ENCODE results near the gene KRT5. TPM values are rescaled to one million over a fixed set of nuclear protein-coding genes. Genes with fewer than 3 reads are reported as not detected.

The KRT5 gene
- total RNA-seq, 4 donors from 2014 or later, result not detected

- Histone ChIP-seq H3K4me3 (no peak overlapping the region), H3K27me3 (no peaks in the 10 kb centered on the region), H3K4me1 (no peaks in the 10 kb centered on the region), H3K36me3 (no peaks in the 10 kb centered on the region), H3K9me3 (no peaks in the 10 kb centered on the region), H3K27ac (no peak overlapping the region)
- DNase-seq (no peak), ATAC-seq (no peak)
- in situ Hi-C loops (cut with MboI; ENCODE audit: low sequenced_read_pairs in 4 of 4) (no loop called here), intact Hi-C loops (cut with DNase I; ENCODE audit: low total_unique reads) (no loop called here)
- TF ChIP-seq POLR2A (IDR thresholded peaks at IDR 0.05), result no peak
- no peak for TF ChIP-seq CTCF (IDR thresholded peaks at IDR 0.05 in 4 of 5, conservative IDR thresholded peaks at IDR 0.05 in 1 of 5)
Observed at GRCh38 chr12:52528641-52529143, 8.5 kb upstream of the KRT5 start.

DNA sequence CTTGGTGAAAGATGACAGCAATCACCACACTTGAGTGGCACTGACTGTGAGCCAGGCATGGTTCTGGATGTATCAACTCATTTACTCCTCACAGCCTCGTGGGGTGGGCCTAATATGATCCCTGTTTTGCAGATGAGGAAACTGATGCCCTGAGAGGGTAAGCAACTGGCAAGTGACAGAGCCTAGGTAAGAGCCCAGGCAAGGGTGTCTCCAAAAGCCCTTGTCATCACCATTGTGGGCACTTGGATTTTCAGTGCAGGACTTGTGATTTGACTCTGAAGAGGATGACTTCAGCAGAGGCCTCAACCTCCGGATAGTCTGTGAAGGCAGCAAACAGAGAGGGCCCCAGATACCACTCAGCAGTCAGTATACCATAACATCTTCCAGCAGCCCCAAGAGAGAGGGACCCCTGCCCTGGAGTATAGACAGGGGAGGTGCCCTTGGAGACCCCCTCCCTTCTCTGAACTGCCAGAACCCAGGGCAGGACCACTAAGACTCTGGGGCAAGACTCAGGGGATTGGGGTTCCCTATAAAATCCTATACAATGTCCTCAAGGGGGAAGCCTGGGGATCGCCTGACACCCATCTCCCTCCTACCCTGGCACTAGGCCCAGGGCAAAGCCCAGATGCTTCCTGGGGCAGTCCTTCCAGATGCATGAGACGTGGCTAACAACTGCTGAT, 7.1 kb upstream of the KRT5 start:
- ATAC-seq, result no peak
- H3K9me3 ChIP-seq, result no peaks in the 10 kb centered on the region
- no peak overlapping the region for H3K4me3 ChIP-seq
- TF ChIP-seq CTCF (IDR thresholded peaks at IDR 0.05 in 4 of 5, conservative IDR thresholded peaks at IDR 0.05 in 1 of 5) (no peak), POLR2A (IDR thresholded peaks at IDR 0.05) (no peak)
- H3K36me3 ChIP-seq, result no peaks in the 10 kb centered on the region
- H3K27me3 ChIP-seq, result peaks cover 0 to 4% (median 0%) of the 10 kb centered on the region in 3 donors
- no peaks in the 10 kb centered on the region for H3K4me1 ChIP-seq
- intact Hi-C loops (cut with DNase I; ENCODE audit: low total_unique reads) (no loop called here), in situ Hi-C loops (cut with MboI; ENCODE audit: low sequenced_read_pairs in 4 of 4) (no loop called here)
- DNase-seq, result no peak
- no peak overlapping the region for H3K27ac ChIP-seq

- H3K27ac ChIP-seq, result no peak overlapping the region
- H3K4me3 ChIP-seq, result no peak overlapping the region
- intact Hi-C loops (cut with DNase I; ENCODE audit: low total_unique reads), result no loop called here
- in situ Hi-C loops (cut with MboI; ENCODE audit: low sequenced_read_pairs in 4 of 4), result no loop called here
- TF ChIP-seq POLR2A (IDR thresholded peaks at IDR 0.05) (no peak), CTCF (IDR thresholded peaks at IDR 0.05 in 4 of 5, conservative IDR thresholded peaks at IDR 0.05 in 1 of 5) (no peak)
- H3K27me3 ChIP-seq, result peaks cover 0 to 4% (median 0%) of the 10 kb centered on the region in 3 donors
- ATAC-seq (no peak), DNase-seq (no peak)
- H3K9me3 ChIP-seq, result no peaks in the 10 kb centered on the region
- H3K4me1 ChIP-seq, result no peaks in the 10 kb centered on the region
- no peaks in the 10 kb centered on the region for H3K36me3 ChIP-seq
Observed at GRCh38 chr12:52526511-52526951, 6.3 kb upstream of the KRT5 start.

DNA sequence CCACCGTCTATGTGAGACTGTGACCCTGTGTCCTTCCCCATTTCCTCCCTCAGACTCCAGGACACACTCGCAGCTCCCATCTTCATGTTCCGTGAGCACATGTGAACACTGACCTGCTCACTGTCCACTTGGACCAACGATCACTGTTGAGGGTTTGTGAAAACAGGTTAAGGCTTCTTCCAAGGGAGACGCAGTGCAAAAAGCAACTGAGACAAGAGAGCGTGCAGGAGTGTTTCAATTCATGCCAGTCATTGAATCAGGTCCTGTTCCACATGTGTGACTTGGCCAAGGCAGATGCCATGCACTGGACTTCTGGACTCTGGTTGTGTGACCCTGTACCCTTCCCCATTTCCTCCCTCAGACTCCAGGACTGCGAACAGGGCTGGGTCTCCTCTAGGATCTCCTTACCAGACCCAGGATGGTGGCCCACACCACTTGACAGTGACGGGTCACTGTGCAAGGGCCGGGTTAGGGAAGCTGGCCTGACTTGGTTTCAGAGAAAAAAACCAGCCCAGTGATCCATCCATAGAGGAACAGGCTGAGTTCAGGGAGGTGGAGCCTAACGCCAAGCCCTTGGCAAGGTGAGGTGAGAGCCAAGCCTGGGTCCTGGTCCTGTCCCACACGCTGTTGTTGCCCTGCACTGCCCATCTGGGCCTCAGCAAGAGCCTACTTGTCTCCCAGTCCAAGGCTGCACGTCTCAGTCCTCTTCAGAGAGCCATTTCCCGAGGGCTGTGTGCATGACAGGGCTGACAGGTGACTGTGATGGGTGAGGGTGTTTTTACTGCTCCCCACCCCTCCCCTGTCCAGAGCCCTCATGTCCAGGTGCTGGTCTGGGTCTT, 5.7 kb upstream of the KRT5 start:
- intact Hi-C loops (cut with DNase I; ENCODE audit: low total_unique reads) (no loop called here), in situ Hi-C loops (cut with MboI; ENCODE audit: low sequenced_read_pairs in 4 of 4) (no loop called here)
- H3K4me1 ChIP-seq, result no peaks in the 10 kb centered on the region
- H3K27ac ChIP-seq, result no peak overlapping the region
- no peaks in the 10 kb centered on the region for H3K36me3 ChIP-seq
- peaks cover 0 to 7% (median 0%) of the 10 kb centered on the region in 3 donors for H3K27me3 ChIP-seq
- TF ChIP-seq CTCF (IDR thresholded peaks at IDR 0.05 in 4 of 5, conservative IDR thresholded peaks at IDR 0.05 in 1 of 5) (no peak), POLR2A (IDR thresholded peaks at IDR 0.05) (no peak)
- ATAC-seq (no peak), DNase-seq (no peak)
- H3K4me3 ChIP-seq, result no peak overlapping the region
- H3K9me3 ChIP-seq, result no peaks in the 10 kb centered on the region
